ENCODE data around the gene CNPY3.

Gene CNPY3

GRCh38 chr6:42968126-42968701, 38.9 kb downstream of the CNPY3 start:
- Histone ChIP-seq H3K27ac (ENCODE audit: extremely low read depth, low read depth, low read length) (no peak overlapping the region), H3K36me3 (ENCODE audit: control insufficient read depth in 2 of 2, insufficient read depth in 1 of 2, low read length in 2 of 2) (peaks cover 0 to 48% of the 10 kb centered on the region in 2 experiments; a peak in 2 of 3 replicates), H3K9me3 (ENCODE audit: control insufficient read depth, insufficient read depth, low read depth, low read length) (no peaks in the 10 kb centered on the region), H3K4me1 (ENCODE audit: control insufficient read depth, insufficient read depth, low read length) (no peaks in the 10 kb centered on the region), H3K4me3 (ENCODE audit: low read depth, low read length) (no peak overlapping the region)
- ChIA-PET CTCF (no interaction called here), POLR2A (interaction anchor here (1.6 to 4.2 kb wide), 2 partner anchors 11 to 16 kb away, joined by 4 to 20 read pairs; partner anchors contain the start of genes PEX6 and PPP2R5D)
- TF ChIP-seq ZBTB6 (tag by site-specific recombination; IDR thresholded peaks at IDR 0.05) (no peak), SCRT2 (tag by site-specific recombination; IDR thresholded peaks at IDR 0.05) (peak; percentile 39; the same call in 1 of the 2 replicates)

- Histone ChIP-seq H3K27ac (ENCODE audit: extremely low read depth, low read depth, low read length) (no peak overlapping the region), H3K36me3 (ENCODE audit: control insufficient read depth in 2 of 2, insufficient read depth in 1 of 2, low read length in 2 of 2) (peaks cover 0 to 46% of the 10 kb centered on the region in 2 experiments; a peak in 2 of 3 replicates), H3K4me1 (ENCODE audit: control insufficient read depth, insufficient read depth, low read length) (no peaks in the 10 kb centered on the region), H3K9me3 (ENCODE audit: control insufficient read depth, insufficient read depth, low read depth, low read length) (no peaks in the 10 kb centered on the region), H3K4me3 (ENCODE audit: low read depth, low read length) (no peak overlapping the region)
- ChIA-PET CTCF (interaction anchor here (0.6 kb wide), 1 partner anchor 50 kb away, joined by 4 read pairs; no protein-coding TSS in a partner anchor), POLR2A (interaction anchor here (1.6 to 4.2 kb wide), 2 partner anchors 10 to 15 kb away, joined by 4 to 20 read pairs; partner anchors contain the start of genes PEX6 and PPP2R5D)
- TF ChIP-seq ZNF514 (tag by site-specific recombination; IDR thresholded peaks at IDR 0.05): no peak
- TF ChIP-seq ZBTB6 (tag by site-specific recombination; IDR thresholded peaks at IDR 0.05): no peak
- TF ChIP-seq GLI2 (tag by site-specific recombination; IDR thresholded peaks at IDR 0.05; ENCODE audit: borderline replicate concordance, low read depth): no peak
- no peak for TF ChIP-seq ZNF248 (tag by site-specific recombination; IDR thresholded peaks at IDR 0.05)
- no peak for TF ChIP-seq ZNF76 (tag by site-specific recombination; IDR thresholded peaks at IDR 0.05; ENCODE audit: borderline replicate concordance, low read depth)
- no peak for TF ChIP-seq ATF2 (tag by site-specific recombination; IDR thresholded peaks at IDR 0.05; ENCODE audit: low read depth)
- TF ChIP-seq ZNF184 (tag by site-specific recombination; IDR thresholded peaks at IDR 0.05): no peak
- TF ChIP-seq ZNF239 (tag by site-specific recombination; IDR thresholded peaks at IDR 0.05): no peak
- no peak for TF ChIP-seq ZNF280C (tag by site-specific recombination; IDR thresholded peaks at IDR 0.05)
- TF ChIP-seq ZNF488 (tag by site-specific recombination; IDR thresholded peaks at IDR 0.05): no peak
- no peak for TF ChIP-seq ZNF747 (tag by site-specific recombination; IDR thresholded peaks at IDR 0.05)
These were observed 39.5 kb downstream of the CNPY3 start for GRCh38 chr6:42968783-42969182.

- Histone ChIP-seq H3K27ac (ENCODE audit: extremely low read depth, low read depth, low read length) (no peak overlapping the region), H3K4me1 (ENCODE audit: control insufficient read depth, insufficient read depth, low read length) (no peaks in the 10 kb centered on the region), H3K9me3 (ENCODE audit: control insufficient read depth, insufficient read depth, low read depth, low read length) (no peaks in the 10 kb centered on the region), H3K36me3 (ENCODE audit: control insufficient read depth in 2 of 2, insufficient read depth in 1 of 2, low read length in 2 of 2) (peaks cover 0 to 44% of the 10 kb centered on the region in 2 experiments; a peak in 2 of 3 replicates), H3K4me3 (ENCODE audit: low read depth, low read length) (no peak overlapping the region)
- CTCF ChIA-PET: no interaction called here
- POLR2A ChIA-PET: interaction anchor here (2.0 to 4.2 kb wide), 2 partner anchors 9 to 15 kb away, joined by 7 to 20 read pairs; partner anchors contain the start of genes PEX6 and PPP2R5D
- TF ChIP-seq ZNF645 (tag by site-specific recombination; IDR thresholded peaks at IDR 0.05) (no peak), ZNF16 (tag by site-specific recombination; IDR thresholded peaks at IDR 0.05; ENCODE audit: low read depth) (no peak), ZBTB6 (tag by site-specific recombination; IDR thresholded peaks at IDR 0.05) (no peak), ZNF366 (tag by site-specific recombination; conservative IDR thresholded peaks at IDR 0.05) (no peak), ZNF658 (tag by site-specific recombination; IDR thresholded peaks at IDR 0.05) (no peak), ZNF544 (tag by site-specific recombination; IDR thresholded peaks at IDR 0.05) (no peak), GFI1B (tag by site-specific recombination; IDR thresholded peaks at IDR 0.05) (no peak), ZNF362 (tag by site-specific recombination; IDR thresholded peaks at IDR 0.05) (no peak)
These were observed 40.2 kb downstream of the CNPY3 start for GRCh38 chr6:42969431-42969830.
